GM19035 (cell line): ENCODE measurements around the gene ASB6.
"Not testable (repeated sequence)": the region's sequence is repeated elsewhere in the genome, so short reads cannot be mapped to it uniquely, and the experiment has no call there.

Experiments
- ATAC-seq: cut with Tn5 transposase; IDR thresholded peaks from one replicate; pipeline ENCODE4 v1.9.1; 2021; ENCODE audit not compliant: unreplicated experiment

The ASB6 gene

DNA sequence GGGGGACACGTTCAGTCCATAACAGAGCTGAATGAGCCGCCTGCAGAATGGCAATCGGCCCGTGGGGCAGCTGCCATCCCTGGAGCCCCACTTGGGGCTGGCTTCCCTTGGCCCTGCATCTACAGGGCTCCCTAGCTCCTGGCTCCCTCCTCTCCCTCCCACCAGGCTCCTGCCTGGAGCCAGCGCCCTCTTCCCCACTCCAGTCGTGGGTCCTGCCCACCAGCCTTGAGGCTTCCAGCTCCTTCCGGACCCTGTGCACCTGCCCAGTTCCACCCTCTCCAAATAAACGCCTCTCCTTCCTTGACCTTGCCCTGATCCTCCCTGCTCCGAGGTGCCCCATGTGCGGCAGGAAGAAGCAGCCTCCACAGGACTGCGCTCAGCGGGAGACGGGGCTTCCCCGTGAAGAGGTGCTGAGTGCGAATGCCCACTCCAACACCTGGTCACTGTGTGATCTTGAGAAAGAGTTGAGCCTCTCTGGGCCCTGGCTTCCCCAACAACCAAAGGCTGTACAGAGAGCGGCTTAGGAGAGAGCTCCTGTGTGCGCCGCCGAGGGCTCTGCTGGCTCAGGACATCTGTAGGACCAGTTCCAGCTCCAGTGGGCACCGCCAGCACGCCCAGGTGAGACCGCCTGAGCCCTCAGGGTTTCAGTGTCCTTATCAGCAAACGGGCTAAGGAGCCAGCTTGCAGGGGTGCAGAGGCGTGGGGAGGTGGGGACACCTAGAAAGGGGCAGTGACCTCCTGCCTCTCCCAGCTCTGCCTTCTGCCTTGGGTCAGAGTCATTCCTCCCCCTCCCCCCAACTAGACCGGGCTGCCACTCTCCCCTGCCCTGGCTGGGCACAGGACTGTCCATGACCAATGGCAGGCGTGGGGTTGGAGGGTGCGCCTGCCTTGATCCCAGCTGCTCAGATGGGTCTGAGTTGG, 33.1 kb downstream of the ASB6 start:
- ATAC-seq, result no peak

DNA sequence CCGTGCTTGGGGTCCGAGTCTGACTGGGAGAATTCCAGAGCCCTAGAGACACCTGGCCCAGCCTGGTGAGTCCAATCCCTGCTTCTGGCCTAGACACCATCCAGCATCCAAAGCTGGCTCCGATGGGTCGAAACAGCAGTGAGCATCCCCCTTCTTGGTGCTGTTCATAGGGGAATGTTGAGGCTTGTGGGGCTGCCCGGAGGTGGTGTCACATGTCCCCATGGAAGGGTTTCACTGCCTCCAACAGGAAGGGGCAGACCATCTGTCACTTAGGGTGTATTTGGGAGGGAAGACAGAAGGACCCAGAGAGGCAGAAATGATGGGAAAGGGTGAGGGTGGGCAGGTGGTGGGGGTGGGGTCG, 34.9 kb downstream of the ASB6 start:
- ATAC-seq, result no peak

DNA sequence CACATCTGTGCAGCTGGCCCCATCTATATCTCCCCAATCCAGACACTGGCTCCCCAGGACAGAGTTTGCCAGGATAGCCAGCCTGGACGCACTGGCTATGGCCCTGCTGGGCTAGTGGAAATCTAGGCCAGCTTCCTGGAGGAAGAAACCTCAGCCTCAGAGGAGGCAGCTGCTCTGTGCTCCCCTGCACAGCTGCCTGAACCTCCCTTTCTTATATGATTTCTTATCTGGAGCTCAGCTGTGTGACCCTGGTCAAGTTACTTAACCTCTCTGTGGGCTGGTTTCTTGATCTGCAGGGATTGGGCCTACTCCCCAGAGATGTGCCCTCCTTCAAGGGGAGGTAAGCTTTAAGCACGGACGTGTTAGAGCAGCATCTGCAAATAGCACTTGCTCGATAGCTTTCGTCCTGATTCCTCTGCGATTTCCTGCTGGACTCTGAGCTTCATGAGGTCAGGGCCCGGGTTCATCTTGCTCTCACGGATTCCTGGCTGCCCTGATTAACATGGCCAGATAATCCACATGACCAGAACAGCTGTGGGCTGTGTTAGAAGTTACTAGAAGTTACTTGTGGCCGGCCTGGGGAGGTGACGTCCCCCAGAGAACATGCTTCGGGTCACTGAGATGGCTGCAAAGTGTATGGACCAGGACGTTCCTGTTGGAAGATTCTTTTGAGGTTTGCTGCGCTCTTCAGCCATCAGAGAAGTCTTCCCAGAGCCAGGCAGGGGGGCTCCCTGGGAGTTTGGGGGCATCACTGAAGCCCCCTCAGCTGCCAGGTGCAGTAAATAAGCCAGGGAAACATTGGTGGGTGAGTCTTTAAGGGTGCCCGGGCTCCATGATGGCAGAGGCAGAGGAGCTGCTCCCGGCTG, 35.6 kb downstream of the ASB6 start:
- no peak for ATAC-seq

DNA sequence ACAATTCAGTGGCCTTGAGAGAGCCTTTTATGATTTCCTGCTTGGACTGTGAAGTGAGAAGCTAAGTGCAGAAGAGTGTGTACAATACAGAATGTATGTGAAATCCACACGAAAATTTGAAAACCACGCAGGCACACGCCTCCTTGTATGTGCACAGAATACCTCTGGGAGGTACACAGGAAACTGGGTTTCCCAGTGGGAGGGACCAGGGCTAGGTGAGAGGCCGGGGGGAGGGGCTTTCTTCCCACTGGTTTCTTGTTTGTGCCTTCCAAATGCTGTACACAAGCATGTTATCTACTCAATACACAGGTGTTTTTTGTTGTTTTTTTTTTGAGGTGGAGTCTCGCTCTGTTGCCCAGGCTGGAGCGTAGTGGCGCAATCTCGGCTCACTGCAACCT, 37.2 kb downstream of the ASB6 start:
- no peak for ATAC-seq

DNA sequence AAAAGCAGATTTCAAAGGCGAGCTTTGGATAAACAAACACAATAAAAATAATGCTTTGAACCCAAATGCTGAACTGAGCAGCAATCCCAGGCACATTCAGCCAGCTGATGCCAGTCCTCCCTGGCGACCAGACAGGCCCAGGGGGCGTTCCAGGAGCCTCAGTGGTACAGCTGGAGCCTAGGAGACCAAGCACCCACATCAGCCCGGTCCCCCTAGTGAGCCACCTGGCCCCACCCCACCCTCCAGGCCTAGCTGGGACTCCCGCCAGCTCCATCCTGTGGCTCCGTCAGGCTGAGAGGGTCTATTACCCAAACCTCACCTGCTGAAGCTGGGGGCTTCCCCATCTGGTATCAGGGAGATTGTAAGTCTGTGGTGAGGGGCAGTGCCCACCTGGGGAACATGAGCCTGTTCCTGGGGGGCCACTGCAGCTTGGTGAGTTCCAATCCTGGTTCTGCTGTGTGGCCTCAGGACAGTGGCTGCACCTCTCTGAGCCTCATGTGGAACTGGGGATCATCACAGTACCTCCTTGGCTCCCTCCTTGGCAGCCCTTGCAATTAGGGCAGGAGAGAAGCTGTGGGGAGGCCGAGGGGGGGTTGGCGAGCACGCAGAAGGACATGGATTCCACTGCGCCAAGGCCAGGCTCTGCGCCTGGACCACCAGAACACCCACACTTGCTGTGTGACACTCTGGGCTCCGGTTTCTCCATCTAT, 37.7 kb downstream of the ASB6 start:
- no peak for ATAC-seq

DNA sequence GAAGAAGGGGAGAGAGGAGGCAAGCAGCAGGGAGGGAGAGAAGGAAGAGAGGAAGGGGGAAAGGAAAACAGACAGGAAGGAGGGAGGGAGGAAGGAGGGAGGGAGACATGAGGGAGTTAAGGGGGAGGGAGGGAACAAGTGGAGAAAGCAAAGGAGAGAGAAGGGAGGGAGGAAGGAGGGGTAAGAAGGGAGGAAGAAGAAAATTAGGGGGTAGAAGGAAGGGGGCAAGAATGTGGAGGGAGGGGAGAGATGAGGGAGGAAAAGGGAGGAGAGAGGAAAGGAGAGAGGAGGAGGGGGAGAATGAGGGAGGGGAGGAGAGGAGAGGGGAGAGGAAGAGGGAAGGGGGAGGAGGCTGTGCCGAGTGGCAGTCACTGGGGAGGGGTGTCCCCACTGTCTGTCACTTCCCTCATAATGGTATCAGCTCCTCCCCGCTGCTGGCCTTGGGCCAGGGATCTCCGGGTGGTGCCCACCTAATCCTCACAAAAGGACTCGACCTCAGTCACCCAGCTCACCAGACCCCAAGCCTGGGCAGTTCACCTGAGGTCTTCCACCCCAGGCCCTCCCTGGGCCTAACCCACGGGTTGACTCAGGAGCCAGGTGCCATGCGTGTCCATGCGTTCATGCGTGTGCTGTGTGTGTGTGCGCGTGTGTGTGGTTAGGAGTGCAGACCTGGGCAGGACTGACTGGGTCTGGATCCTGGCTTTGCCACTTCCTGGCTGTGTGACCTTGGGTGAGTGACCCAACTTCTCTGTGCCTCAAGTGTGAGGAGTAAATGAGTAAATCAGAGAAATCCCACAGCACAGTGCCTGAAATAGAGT, 39.1 kb downstream of the ASB6 start:
- no peak for ATAC-seq

DNA sequence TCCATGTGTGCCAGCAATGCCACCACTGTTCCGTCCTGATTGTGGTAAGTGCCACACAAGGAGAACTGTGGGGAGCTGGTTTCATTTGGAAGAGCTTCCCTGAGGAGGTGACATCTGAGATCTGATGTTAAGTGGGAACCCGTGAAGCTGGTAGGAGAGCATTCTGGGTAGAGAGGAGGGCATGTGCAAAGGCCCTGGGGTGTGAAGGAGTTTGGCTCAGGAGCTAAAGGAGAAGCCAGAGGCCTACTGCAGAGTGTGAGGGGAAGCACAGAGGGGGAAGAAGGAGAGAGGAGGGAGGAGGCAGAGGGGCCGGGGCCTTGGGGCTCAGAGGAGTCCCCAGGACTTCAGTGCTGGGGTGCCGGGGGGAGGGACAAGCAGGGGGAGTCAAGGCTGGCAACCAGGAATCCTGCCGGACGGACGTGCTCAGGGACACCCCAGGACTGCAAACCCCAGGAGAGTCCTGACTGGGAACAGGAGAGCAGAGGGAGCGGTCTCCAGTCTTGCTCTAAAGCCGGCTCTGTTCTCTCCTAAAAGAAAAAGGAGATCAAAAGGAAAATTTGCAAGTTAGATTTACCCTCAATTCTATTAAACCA, 40.8 kb downstream of the ASB6 start:
- no peak for ATAC-seq

DNA sequence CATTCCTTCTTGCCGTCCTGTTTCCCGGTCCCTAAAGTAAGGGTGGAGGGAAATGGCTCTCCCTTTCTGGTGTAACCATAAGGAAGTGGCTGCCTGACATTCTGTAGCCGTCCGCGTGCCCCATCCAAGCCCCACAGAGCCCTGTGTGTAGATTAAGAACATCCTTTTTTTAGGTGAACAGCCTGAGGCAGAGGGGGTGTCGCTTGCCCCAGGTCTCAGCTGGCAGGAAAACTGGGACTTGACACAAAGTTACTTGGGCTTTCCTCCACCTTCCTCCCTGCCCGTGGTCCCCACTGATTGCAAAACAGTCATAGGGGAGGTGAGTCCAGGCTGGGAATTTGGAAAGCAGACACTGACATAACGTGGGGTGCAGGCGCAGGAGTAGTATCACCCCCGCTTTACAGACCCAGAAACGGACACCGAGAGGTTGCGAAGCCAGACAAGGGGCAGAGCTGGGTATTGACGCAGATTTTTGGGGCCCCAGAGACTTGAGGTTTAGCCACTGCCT, 43.8 kb downstream of the ASB6 start:
- no peak for ATAC-seq

DNA sequence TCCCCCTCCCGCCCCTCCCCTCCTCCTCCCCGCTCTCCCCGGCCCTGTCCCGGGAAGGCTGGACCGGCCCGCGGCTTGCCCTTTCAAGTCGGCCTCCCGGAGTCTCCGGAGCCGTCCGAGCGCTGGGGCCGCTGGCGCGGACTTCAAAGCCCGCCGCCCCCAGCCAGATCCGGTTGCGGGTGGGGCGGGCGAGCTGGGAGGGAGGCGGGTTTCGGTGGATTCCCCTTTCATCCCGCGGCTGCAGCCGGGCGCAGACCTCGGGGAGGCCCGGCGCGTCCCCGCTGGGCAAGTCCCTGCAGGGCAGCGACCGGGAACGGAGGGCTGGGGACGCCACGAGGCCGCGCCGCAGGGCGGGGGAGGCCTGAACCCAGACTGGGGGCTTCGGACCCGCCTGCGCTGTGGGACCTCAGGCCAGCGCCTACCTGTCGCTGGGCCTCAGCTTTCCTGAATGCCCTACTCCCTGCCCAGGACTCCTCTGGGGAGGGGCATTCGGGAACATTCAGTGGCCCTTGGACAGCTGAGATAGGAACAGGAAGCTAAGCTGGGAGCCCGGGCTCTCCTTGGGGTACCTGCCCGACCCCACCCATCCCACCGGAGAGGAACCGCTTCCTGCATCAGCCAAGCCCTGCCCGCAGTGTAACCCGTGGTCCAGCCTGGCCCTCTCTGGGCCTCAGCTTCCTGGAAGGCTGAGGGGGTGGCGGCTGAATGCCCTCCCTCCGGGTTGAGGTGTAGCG, 44.4 kb downstream of the ASB6 start:
- no peak for ATAC-seq

DNA sequence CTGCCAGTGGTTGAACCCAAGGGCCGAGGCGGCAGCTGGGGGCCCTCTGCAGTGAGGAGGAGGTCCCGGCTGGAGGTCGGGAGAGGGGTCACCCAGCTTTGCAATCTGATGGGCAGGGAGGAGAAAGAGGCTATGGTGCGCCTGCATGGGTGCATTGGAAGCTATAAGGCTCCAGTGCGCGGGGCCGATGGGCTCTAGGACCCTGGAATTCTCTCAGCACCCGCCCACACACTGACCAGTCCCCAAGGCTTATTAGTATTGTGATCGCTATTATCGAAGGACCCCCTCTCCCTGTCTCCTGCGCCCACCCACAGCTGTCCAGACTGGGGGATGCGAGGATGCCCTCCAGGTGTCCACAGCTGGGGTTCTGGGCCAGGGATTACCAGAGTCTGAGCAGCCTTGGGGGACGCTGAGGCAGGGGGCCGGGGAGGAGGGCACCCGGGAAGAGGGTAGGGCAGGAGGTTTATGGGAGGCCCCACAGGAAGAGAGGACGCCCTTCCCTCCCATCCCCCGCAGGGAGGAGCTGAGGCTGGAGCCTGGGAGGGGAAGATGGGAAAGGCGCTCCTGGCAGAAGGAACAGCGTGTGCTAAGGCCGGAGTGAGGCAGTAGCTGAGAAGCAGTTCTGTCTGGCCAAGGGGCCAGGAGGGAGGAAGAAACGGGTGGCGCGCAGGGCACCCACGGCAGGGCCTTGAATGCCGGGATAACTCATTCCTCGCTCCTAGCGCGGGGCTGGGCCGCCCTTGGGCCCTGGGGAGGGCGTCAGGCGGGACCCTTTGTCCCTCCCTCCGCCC, 45.2 kb downstream of the ASB6 start:
- ATAC-seq, result no peak

DNA sequence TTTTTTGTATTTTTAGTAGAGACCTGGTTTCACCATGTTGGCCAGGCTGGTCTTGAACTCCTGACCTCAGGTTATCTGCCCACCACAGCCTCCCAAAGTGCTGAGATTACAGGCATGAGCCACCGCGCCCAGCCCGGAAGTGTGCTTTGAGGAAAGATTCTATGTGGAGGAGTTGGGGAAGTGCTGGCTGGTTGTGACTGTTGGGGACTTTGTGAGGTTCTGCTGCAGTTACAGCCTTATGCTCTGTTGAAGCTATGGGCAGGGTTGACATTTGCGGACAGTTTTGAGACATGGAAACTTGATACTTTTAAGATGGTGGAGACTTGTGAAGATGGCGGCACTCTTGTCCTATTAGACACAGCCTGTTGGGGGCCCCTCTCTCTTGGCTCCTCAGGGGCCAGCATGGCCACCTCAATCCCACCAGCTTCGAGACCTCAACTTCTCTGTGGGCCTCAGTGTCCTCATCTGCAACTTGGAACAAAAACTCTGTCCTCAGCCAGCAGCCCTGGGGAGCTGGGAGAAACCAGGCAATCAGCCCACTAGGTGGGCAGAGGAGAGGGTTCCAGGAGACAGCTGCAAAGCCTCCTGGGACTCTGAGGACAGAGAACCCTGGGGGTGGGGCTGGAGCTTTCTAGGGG, 45.9 kb downstream of the ASB6 start:
- ATAC-seq, result no peak

DNA sequence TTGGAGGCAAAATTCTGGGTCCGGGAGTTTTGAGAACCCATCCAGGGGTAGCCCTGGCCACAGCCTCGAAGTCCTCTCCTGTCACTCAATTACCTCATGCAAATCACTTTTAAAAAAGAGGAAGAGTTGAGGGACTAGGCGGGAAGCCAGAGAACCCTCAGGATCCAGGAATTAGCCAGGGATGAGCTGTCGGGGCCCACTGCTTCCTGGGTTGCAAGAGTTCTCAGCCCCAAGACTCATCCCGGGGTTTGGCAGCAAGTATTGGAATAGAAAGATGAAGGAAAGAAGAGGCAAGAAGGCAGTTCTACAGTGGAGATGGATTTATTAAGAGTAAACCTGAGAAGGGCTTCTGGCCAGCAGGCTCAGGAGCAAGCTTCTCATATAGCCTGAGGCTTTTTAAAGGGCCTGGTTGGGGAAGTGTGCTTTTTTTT, 46.6 kb downstream of the ASB6 start:
- ATAC-seq, result no peak

DNA sequence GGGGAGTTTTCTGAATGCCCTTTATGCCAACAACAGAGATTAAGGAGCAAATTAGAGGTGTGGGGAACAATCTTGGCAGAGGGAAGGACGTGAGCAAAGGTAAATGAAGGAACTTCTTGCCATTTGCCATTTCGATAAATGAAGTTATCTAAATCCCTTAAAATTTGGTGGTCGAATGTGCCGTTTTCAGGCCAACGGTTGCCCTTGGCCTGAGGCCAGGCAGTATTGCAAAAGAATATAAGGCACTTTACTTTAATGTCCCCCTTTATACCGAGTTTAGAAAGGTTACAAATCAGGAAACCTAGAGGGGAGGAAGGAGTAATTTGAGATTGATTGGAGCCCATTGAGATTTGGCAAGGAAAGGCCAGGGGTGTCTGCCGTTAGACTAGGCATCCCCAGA, 47.3 kb downstream of the ASB6 start:
- ATAC-seq, result no peak

DNA sequence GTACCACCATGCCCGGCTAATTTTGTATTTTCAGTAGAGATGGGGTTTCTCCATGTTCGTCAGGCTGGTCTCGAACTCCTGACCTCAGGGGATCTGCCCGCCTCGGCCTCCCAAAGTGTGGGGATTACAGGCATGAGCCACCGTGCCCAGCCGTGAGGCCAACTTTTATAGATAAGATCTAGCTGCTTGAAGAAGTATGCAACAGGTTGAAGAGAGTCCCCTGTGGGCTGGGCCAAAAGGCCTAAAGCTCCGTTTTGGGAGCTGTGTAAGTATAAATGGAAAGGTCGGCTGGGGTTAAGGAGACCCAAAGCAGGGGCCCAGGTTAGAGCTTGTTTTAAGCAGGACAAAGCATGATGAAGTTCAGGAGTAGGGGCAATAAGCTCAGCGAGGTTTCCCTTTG, 49.2 kb downstream of the ASB6 start:
- not testable (repeated sequence) for ATAC-seq

DNA sequence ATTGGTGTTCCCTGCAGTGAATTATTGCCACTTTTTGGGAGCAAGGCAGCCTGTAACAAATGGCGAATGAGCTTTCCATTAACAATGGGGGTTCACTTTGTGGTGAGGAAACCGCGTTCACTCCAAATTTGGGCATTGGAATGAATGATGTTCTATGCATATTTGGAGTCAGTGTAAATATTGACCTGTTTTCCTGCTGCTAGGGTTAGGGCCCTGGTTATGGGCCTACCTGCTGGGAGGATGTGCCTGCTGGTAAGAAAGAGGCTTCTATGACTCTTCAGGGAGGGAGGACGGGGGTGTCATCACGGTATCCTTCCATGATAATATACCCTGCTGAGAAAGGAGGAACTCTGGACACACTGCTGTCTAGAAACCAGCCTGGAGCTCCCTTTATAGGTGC, 50.0 kb downstream of the ASB6 start:
- no peak for ATAC-seq

DNA sequence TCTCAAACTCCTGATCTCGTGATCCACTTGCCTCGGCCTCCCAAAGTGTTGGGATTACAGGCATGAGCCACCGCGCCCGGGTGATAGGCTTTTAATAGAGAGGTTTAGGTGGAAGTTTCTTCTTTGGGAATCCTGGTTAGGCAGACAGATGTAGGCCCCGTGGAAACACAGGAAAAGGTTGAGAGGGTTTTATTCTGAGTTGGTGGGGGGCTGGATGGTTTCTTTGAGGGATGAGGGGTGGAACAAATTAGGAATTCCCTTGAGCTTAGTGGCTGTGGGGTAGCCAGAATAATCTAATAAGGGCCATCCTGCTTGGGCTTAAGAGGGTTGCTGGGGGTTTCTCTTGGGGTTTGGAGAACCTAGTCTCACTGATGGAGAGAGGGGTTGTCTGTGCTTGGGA, 51.5 kb downstream of the ASB6 start:
- no peak for ATAC-seq

DNA sequence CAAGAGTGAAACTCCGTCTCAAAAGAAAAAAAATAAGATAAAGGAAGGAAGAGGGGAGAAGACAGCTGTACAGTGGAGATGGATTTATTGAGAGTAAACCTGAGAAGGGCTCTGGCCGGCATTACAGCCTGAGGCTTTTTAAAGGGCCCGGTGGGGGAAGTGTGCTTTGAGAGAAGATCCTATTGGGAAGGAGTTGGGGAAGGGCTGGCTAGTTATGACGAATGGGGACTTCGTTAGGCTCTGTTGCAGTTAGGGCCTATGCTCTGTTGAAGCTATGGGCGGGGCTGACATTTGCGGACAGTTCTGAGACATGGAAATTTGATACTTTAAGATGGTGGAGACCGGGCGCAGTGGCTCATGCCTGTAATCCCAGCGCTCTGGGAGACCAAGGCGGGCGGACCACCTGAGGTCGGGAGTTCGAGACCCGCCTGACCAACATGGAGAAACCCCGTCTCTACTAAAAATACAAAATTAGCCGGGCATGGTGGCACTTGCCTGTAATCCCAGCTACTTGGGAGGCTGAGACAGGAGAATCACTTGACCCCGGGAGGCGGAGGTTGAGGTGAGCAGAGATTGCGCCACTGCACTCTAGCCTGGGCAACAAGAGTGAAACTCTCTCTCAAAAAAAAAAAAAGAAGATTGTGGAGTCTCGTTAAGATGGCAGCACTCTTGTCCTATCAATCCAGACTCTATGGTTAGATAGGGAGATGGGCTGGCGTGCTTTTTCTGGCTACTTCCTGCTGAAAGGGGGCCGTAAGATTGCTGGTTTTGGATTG, 54.3 kb downstream of the ASB6 start:
- ATAC-seq, result no peak
